ENCODE results near the gene MAP10. TPM values are rescaled to one million over a fixed set of nuclear protein-coding genes. Genes with fewer than 3 reads are reported as not detected.

Gene MAP10
- polyA plus RNA-seq, 1 donor (not counting 4 experiments of a cell fraction or from before 2014, with no cell fraction given) = 0.71 TPM

GRCh38 chr1:232844791-232845190 lies 39.6 kb downstream of the MAP10 start:
- no peaks in the 10 kb centered on the region for H3K4me1 ChIP-seq (ENCODE audit: control insufficient read depth, extremely low read depth, insufficient read depth, low read length)
- H3K79me2 ChIP-seq (ENCODE audit: control insufficient read depth, insufficient read depth, low read length) = no peaks in the 10 kb centered on the region
- no peak overlapping the region for H2AFZ ChIP-seq (ENCODE audit: control insufficient read depth, low read length)
- H3K9me3 ChIP-seq (ENCODE audit: control insufficient read depth, low read depth, low read length) = no peaks in the 10 kb centered on the region
- H3K4me3 ChIP-seq (ENCODE audit: control insufficient read depth in 2 of 3, extremely low read depth in 1 of 3, insufficient read depth in 2 of 3, low read depth in 1 of 3, low read length in 3 of 3) = no peak overlapping the region
- dilution Hi-C loops (cut with MboI; ENCODE audit: extremely low pct_ligation_motif_present, low sequenced_read_pairs) = no loop called here
- H3K9ac ChIP-seq (ENCODE audit: control insufficient read depth, extremely low read depth, insufficient read depth, low read length) = no peak overlapping the region
- no peak overlapping the region for H3K4me2 ChIP-seq (ENCODE audit: control insufficient read depth, extremely low read depth, insufficient read depth, low read depth, low read length)
- H3K9me1 ChIP-seq (ENCODE audit: control insufficient read depth, extremely low read depth, insufficient read depth, low read length) = no peaks in the 10 kb centered on the region
- H4K20me1 ChIP-seq (ENCODE audit: control insufficient read depth, extremely low read depth, insufficient read depth, low read length) = no peaks in the 10 kb centered on the region
- no peaks in the 10 kb centered on the region for H3K27me3 ChIP-seq (ENCODE audit: control insufficient read depth, extremely low read depth, insufficient read depth, low read length)
- FAIRE-seq (no peak), DNase-seq (ENCODE audit: low read depth, low spot score) (no peak)
- no peak overlapping the region for H3K27ac ChIP-seq (ENCODE audit: control insufficient read depth, insufficient read depth, low read length)
- TF ChIP-seq EZH2 (IDR thresholded peaks at IDR 0.05; ENCODE audit: low read length) (no peak), CTCF (optimal IDR thresholded peaks at IDR 0.05 in 1 of 3, IDR thresholded peaks at IDR 0.05 in 1 of 3, conservative IDR thresholded peaks at IDR 0.05 in 1 of 3; ENCODE audit: extremely low read depth in 1 of 3, insufficient read depth in 2 of 3, low read length in 3 of 3) (no peak)
- H3K36me3 ChIP-seq (ENCODE audit: control insufficient read depth in 2 of 2, extremely low read depth in 1 of 2, insufficient read depth in 2 of 2, low read length in 2 of 2) = no peaks in the 10 kb centered on the region

- dilution Hi-C loops (cut with MboI; ENCODE audit: extremely low pct_ligation_motif_present, low sequenced_read_pairs) = no loop called here
- no peak overlapping the region for H3K9ac ChIP-seq (ENCODE audit: control insufficient read depth, extremely low read depth, insufficient read depth, low read length)
- H3K36me3 ChIP-seq (ENCODE audit: control insufficient read depth in 2 of 2, extremely low read depth in 1 of 2, insufficient read depth in 2 of 2, low read length in 2 of 2) = no peaks in the 10 kb centered on the region
- no peaks in the 10 kb centered on the region for H3K27me3 ChIP-seq (ENCODE audit: control insufficient read depth, extremely low read depth, insufficient read depth, low read length)
- TF ChIP-seq CTCF (optimal IDR thresholded peaks at IDR 0.05 in 1 of 3, IDR thresholded peaks at IDR 0.05 in 1 of 3, conservative IDR thresholded peaks at IDR 0.05 in 1 of 3; ENCODE audit: extremely low read depth in 1 of 3, insufficient read depth in 2 of 3, low read length in 3 of 3) (no peak), EZH2 (IDR thresholded peaks at IDR 0.05; ENCODE audit: low read length) (no peak)
- DNase-seq (ENCODE audit: low read depth, low spot score) (no peak), FAIRE-seq (no peak)
- no peak overlapping the region for H3K27ac ChIP-seq (ENCODE audit: control insufficient read depth, insufficient read depth, low read length)
- no peak overlapping the region for H3K4me3 ChIP-seq (ENCODE audit: control insufficient read depth in 2 of 3, extremely low read depth in 1 of 3, insufficient read depth in 2 of 3, low read depth in 1 of 3, low read length in 3 of 3)
- H3K9me1 ChIP-seq (ENCODE audit: control insufficient read depth, extremely low read depth, insufficient read depth, low read length) = no peaks in the 10 kb centered on the region
- no peak overlapping the region for H2AFZ ChIP-seq (ENCODE audit: control insufficient read depth, low read length)
- H3K4me2 ChIP-seq (ENCODE audit: control insufficient read depth, extremely low read depth, insufficient read depth, low read depth, low read length) = no peak overlapping the region
- H3K4me1 ChIP-seq (ENCODE audit: control insufficient read depth, extremely low read depth, insufficient read depth, low read length) = no peaks in the 10 kb centered on the region
- H3K79me2 ChIP-seq (ENCODE audit: control insufficient read depth, insufficient read depth, low read length) = no peaks in the 10 kb centered on the region
- H4K20me1 ChIP-seq (ENCODE audit: control insufficient read depth, extremely low read depth, insufficient read depth, low read length) = no peaks in the 10 kb centered on the region
- no peaks in the 10 kb centered on the region for H3K9me3 ChIP-seq (ENCODE audit: control insufficient read depth, low read depth, low read length)
Measured at GRCh38 chr1:232845406-232845955, 40.3 kb downstream of the MAP10 start.

All from keratinocyte (primary cell).